Caco-2 (cell line): ENCODE results near the gene AMHR2. TPM values are rescaled to one million over a fixed set of nuclear protein-coding genes. Genes with fewer than 3 reads are reported as not detected.
"Not testable (repeated sequence)": the region's sequence is repeated elsewhere in the genome, so short reads cannot be mapped to it uniquely, and the experiment has no call there.

Experiments used
- BruUV-seq: library from RNA; stranded (reverse); fragments of 400-500 nt; replicated peaks from 2 replicates; lab custom pipeline; 2021; lab: Mats Ljungman, UMichigan
- CTCF ChIA-PET: fragments of 300-600 bp; sonication (Branson Sonifier 250); formaldehyde crosslinking; loops from one replicate; lab custom pipeline; 2022; ENCODE audit warnings: antibody characterized with exemption; lab: Charles Lee
- POLR2A ChIA-PET: fragments of 300-600 bp; sonication (Branson Sonifier 250); formaldehyde crosslinking; loops from one replicate; lab custom pipeline; 2022; ENCODE audit warnings: antibody characterized with exemption; lab: Charles Lee
- DNase-seq, 2 experiments: peaks; one replicate each; pipeline versions ENCODE4 v3.0.0 to v3.0.0-alpha.2; 2020 to 2022
- H3K27me3 ChIP-seq: replicated peaks from 2 replicates; pipeline ENCODE4 v1.6.0; 2011; ENCODE audit warnings: low read length; ENCODE audit not compliant: control insufficient read depth, insufficient read depth
- H3K36me3 ChIP-seq: 2 replicates; pipeline ENCODE4 v1.5.1; 2011; ENCODE audit warnings: low read length; ENCODE audit not compliant: control insufficient read depth, insufficient read depth
- H3K4me1 ChIP-seq: fragments of 250-450 bp; sonication (Bioruptor Pico); 2 replicates; pipeline ENCODE4 v1.5.1; 2020; ENCODE audit warnings: mild to moderate bottlenecking
- H3K4me3 ChIP-seq: 2 replicates; pipeline ENCODE4 v1.5.1; 2011; ENCODE audit warnings: low read depth, mild to moderate bottlenecking, control low read depth, low read length
- H3K9me3 ChIP-seq: fragments of 250-450 bp; sonication (Bioruptor Pico); 2 replicates; pipeline ENCODE4 v1.5.1; 2020; ENCODE audit warnings: mild to moderate bottlenecking, moderate library complexity
- H3K27ac Mint-ChIP-seq: one replicate; pipeline ENCODE4 v1.8.0; 2022; ENCODE audit warnings: mixed read lengths; ENCODE audit not compliant: unreplicated experiment
- H3K27me3 Mint-ChIP-seq: one replicate; pipeline ENCODE4 v1.8.0; 2022; ENCODE audit warnings: mixed read lengths; ENCODE audit not compliant: insufficient read depth, unreplicated experiment
- H3K36me3 Mint-ChIP-seq: one replicate; pipeline ENCODE4 v1.8.0; 2022; ENCODE audit warnings: mild to moderate bottlenecking, mixed read lengths; ENCODE audit not compliant: insufficient read depth, unreplicated experiment
- H3K4me1 Mint-ChIP-seq: one replicate; pipeline ENCODE4 v1.8.0; 2022; ENCODE audit warnings: low read depth, mixed read lengths; ENCODE audit not compliant: unreplicated experiment
- H3K4me3 Mint-ChIP-seq: one replicate; pipeline ENCODE4 v1.8.0; 2022; ENCODE audit warnings: mild to moderate bottlenecking, moderate library complexity, mixed read lengths; ENCODE audit not compliant: unreplicated experiment
- H3K9me3 Mint-ChIP-seq: one replicate; pipeline ENCODE4 v1.8.0; 2022; ENCODE audit warnings: mixed read lengths; ENCODE audit not compliant: unreplicated experiment
- intact Hi-C: fragments of 100-400 bp; cut with micrococcal nuclease; formaldehyde crosslinking; loops from one replicate; pipeline ENCODE4 v1.10.0; 2022; ENCODE audit not compliant: unreplicated experiment
- total RNA-seq: library from RNA; stranded (reverse); gene quantifications from 2 replicates; pipeline ENCODE4 v1.2.3, GENCODE V29; 2022
- TF ChIP-seq, protein P1 (sequence below), 2 experiments: fragments of 200-600 bp in 1 of 2; IDR thresholded peaks; 1 replicate in 1 of 2; 2 replicates in 1 of 2; pipeline versions ENCODE4 v1.5.1 to v1.8.0; 2011 to 2022; ENCODE audit warnings: antibody characterized with exemption in 1 of 2, control low read depth in 1 of 2, inconsistent platforms in 1 of 2, low read depth in 1 of 2, low read length in 1 of 2, mild to moderate bottlenecking in 1 of 2, moderate library complexity in 1 of 2; ENCODE audit not compliant: insufficient read depth in 1 of 2, severe bottlenecking in 1 of 2, unreplicated experiment in 1 of 2

Gene AMHR2
- total RNA-seq, 1 experiment from 2014 or later = 0.48 TPM

DNA sequence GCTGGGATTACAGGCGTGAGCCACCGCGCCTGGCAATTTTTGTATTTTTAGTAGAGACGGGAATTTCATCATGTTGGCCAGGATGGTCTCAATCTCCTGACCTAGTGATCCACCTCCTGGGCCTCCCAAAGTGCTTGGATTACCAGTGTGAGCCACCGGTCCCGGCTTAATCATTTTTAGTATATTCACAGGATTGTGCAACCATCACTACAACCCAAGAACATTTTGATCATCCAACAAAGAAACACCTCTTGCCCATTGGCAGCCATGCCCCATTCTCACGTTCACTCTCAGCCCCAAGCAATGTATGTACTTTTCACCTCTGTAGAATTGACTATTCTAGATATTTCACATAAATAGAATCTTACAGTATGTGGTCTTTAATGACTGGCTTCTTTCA lies 23.8 kb upstream of the AMHR2 start:
- TF ChIP-seq, protein P1, sequence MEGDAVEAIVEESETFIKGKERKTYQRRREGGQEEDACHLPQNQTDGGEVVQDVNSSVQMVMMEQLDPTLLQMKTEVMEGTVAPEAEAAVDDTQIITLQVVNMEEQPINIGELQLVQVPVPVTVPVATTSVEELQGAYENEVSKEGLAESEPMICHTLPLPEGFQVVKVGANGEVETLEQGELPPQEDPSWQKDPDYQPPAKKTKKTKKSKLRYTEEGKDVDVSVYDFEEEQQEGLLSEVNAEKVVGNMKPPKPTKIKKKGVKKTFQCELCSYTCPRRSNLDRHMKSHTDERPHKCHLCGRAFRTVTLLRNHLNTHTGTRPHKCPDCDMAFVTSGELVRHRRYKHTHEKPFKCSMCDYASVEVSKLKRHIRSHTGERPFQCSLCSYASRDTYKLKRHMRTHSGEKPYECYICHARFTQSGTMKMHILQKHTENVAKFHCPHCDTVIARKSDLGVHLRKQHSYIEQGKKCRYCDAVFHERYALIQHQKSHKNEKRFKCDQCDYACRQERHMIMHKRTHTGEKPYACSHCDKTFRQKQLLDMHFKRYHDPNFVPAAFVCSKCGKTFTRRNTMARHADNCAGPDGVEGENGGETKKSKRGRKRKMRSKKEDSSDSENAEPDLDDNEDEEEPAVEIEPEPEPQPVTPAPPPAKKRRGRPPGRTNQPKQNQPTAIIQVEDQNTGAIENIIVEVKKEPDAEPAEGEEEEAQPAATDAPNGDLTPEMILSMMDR (IDR thresholded peaks at IDR 0.05; ENCODE audit: insufficient read depth in 1 of 2, low read depth in 1 of 2, low read length in 1 of 2, severe bottlenecking in 1 of 2, unreplicated experiment in 1 of 2) = no peak
- H3K36me3 ChIP-seq = no peaks in the 10 kb centered on the region
- no peak overlapping the region for H3K4me3 ChIP-seq
- no peaks in the 10 kb centered on the region for H3K27me3 Mint-ChIP-seq
- H3K27me3 ChIP-seq = no peaks in the 10 kb centered on the region
- no peaks in the 10 kb centered on the region for H3K9me3 ChIP-seq
- no peak for DNase-seq
- H3K36me3 Mint-ChIP-seq = peaks cover 66% of the 10 kb centered on the region
- no peaks in the 10 kb centered on the region for H3K4me1 ChIP-seq
- POLR2A ChIA-PET = no interaction called here
- no TSS peak for BruUV-seq
- H3K4me1 Mint-ChIP-seq = no peaks in the 10 kb centered on the region
- CTCF ChIA-PET = no interaction called here
- H3K27ac Mint-ChIP-seq = no peak overlapping the region
- no peak overlapping the region for H3K4me3 Mint-ChIP-seq
- intact Hi-C loops = no loop called here
- no peaks in the 10 kb centered on the region for H3K9me3 Mint-ChIP-seq

DNA sequence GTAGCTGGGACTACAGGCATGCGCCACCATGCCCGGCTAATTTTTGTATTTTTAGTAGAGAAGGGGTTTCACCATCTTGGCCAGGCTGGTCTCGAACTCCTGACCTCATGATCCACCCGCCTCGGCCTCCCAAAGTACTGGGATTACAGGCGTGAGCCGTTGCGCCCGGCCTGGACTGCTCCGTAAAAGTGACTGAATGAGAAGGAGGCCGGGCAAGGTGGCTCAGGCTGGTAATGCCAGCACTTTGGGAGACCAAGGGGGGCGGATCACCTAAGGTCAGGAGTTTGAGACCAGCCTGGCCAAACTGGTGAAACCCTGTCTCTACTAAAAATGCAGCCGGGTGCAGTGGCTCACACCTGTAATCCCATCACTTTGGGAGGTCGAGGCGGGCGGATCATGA lies 21.3 kb upstream of the AMHR2 start:
- H3K4me1 Mint-ChIP-seq, H3K27me3 Mint-ChIP-seq, H3K4me1 ChIP-seq, H3K27me3 ChIP-seq, CTCF ChIA-PET, intact Hi-C loops, POLR2A ChIA-PET, H3K4me3 Mint-ChIP-seq, H3K36me3 ChIP-seq, DNase-seq, H3K4me3 ChIP-seq, H3K27ac Mint-ChIP-seq, H3K9me3 Mint-ChIP-seq, H3K9me3 ChIP-seq, BruUV-seq: not testable (repeated sequence)
- peaks cover 74% of the 10 kb centered on the region for H3K36me3 Mint-ChIP-seq

DNA sequence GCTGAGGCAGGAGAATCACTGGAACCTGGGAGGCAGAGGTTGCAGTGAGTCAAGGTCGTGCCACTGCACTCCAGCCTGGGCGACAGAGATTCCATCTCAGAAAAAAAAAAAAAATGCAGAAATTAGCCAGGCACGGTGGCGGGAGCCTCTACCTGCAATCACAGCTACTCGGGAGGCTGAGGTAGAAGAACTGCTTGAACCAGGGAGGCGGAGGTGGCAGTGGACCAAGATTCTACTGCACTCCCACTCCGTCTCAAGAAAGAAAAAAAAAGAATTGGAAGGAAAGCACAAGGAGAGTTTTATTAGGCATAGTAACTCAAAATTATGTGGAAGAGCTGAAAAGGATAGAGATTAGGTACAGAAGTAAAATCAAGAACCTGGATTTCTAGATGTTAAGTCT lies 20.8 kb upstream of the AMHR2 start:
- no peaks in the 10 kb centered on the region for H3K4me1 Mint-ChIP-seq
- CTCF ChIA-PET = no interaction called here
- H3K4me1 ChIP-seq = no peaks in the 10 kb centered on the region
- H3K9me3 Mint-ChIP-seq = no peaks in the 10 kb centered on the region
- no peaks in the 10 kb centered on the region for H3K36me3 ChIP-seq
- H3K27ac Mint-ChIP-seq = no peak overlapping the region
- H3K36me3 Mint-ChIP-seq = peaks cover 69% of the 10 kb centered on the region
- POLR2A ChIA-PET = no interaction called here
- H3K4me3 ChIP-seq = no peak overlapping the region
- TF ChIP-seq, protein P1 (IDR thresholded peaks at IDR 0.05; ENCODE audit: insufficient read depth in 1 of 2, low read depth in 1 of 2, low read length in 1 of 2, severe bottlenecking in 1 of 2, unreplicated experiment in 1 of 2) = no peak
- BruUV-seq = no TSS peak
- DNase-seq = no peak
- H3K9me3 ChIP-seq = no peaks in the 10 kb centered on the region
- H3K27me3 Mint-ChIP-seq = no peaks in the 10 kb centered on the region
- no peak overlapping the region for H3K4me3 Mint-ChIP-seq
- intact Hi-C loops = no loop called here
- H3K27me3 ChIP-seq = no peaks in the 10 kb centered on the region

DNA sequence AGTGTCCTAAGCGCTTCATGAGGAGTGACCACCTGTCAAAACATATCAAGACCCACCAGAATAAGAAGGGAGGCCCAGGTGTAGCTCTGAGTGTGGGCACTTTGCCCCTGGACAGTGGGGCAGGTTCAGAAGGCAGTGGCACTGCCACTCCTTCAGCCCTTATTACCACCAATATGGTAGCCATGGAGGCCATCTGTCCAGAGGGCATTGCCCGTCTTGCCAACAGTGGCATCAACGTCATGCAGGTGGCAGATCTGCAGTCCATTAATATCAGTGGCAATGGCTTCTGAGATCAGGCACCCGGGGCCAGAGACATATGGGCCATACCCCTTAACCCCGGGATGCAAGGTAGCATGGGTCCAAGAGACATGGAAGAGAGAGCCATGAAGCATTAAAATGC lies 12.7 kb upstream of the AMHR2 start:
- Mint-ChIP-seq H3K4me1 (peaks cover 6% of the 10 kb centered on the region), H3K27me3 (no peaks in the 10 kb centered on the region), H3K9me3 (no peaks in the 10 kb centered on the region), H3K27ac (no peak overlapping the region), H3K36me3 (peaks cover 49% of the 10 kb centered on the region), H3K4me3 (no peak overlapping the region)
- Histone ChIP-seq H3K9me3 (no peaks in the 10 kb centered on the region), H3K36me3 (no peaks in the 10 kb centered on the region; the same call in 1 of the 2 replicates), H3K4me1 (peaks cover 4% of the 10 kb centered on the region; the same call in 1 of the 2 replicates), H3K27me3 (no peaks in the 10 kb centered on the region), H3K4me3 (no peak overlapping the region)
- ChIA-PET POLR2A (interaction anchor here (0.5 kb wide), 1 partner anchor 19 kb away, joined by 6 read pairs; no protein-coding TSS in a partner anchor), CTCF (interaction anchor here (0.8 to 1.5 kb wide), 2 partner anchors 10 kb away, joined by 3 to 7 read pairs; no protein-coding TSS in a partner anchor)
- DNase-seq = no peak
- BruUV-seq = no TSS peak
- TF ChIP-seq, protein P1 (IDR thresholded peaks at IDR 0.05; ENCODE audit: insufficient read depth in 1 of 2, low read depth in 1 of 2, low read length in 1 of 2, severe bottlenecking in 1 of 2, unreplicated experiment in 1 of 2) = no peak
- intact Hi-C loops = no loop called here
